ENCODE measurements around the gene APLNR. TPM values are rescaled to one million over a fixed set of nuclear protein-coding genes. Genes with fewer than 3 reads are reported as not detected.
A peak's percentile ranks its signal among the peaks of the same experiment; 100 is the strongest.

Gene APLNR
- total and polyA plus RNA-seq, 2 donors (not counting 3 experiments of a cell fraction or from before 2014, with no cell fraction given) = 0.04 to 0.38 TPM

- BruUV-seq (replicated peaks) = no TSS peak
- POLR2A ChIA-PET = no interaction called here
- Histone ChIP-seq H4K20me1 (replicated peaks; ENCODE audit: control insufficient read depth, extremely low read depth, insufficient read depth, low read length) (no peaks in the 10 kb centered on the region), H3K4me1 (ENCODE audit: control insufficient read depth, extremely low read depth, insufficient read depth, low read length) (no peaks in the 10 kb centered on the region), H3K27me3 (ENCODE audit: control insufficient read depth in 2 of 2, insufficient read depth in 2 of 2, low read length in 2 of 2) (peaks cover 0 to 2% of the 10 kb centered on the region in 2 experiments), H3K79me2 (ENCODE audit: control insufficient read depth, insufficient read depth, low read length) (no peaks in the 10 kb centered on the region), H3K9me3 (replicated peaks; ENCODE audit: control insufficient read depth, insufficient read depth, low read length) (no peaks in the 10 kb centered on the region), H3K36me3 (ENCODE audit: control insufficient read depth in 2 of 2, extremely low read depth in 1 of 2, insufficient read depth in 2 of 2, low read length in 2 of 2) (no peaks in the 10 kb centered on the region), H3K4me2 (ENCODE audit: insufficient read depth, low read length) (no peak overlapping the region), H3K9me1 (replicated peaks; ENCODE audit: control insufficient read depth, extremely low read depth, insufficient read depth, low read length) (no peaks in the 10 kb centered on the region), H2AFZ (ENCODE audit: low read depth, low read length) (peak overlapping the region; percentile 54), H3K4me3 (replicated peaks in 1 of 3; ENCODE audit: insufficient read depth in 1 of 3, low read depth in 1 of 3, low read length in 3 of 3) (no peak overlapping the region), H3K9ac (replicated peaks; ENCODE audit: extremely low read depth, insufficient read depth, low read length) (no peak overlapping the region), H3K27ac (ENCODE audit: insufficient read depth, low read depth, low read length) (no peak overlapping the region)
- peak; percentile 77 for DNase-seq (ENCODE audit: low read depth, low spot score)
- CTCF ChIA-PET = interaction anchor here (1.0 to 1.9 kb wide), 6 partner anchors 11 to 85 kb away, joined by 3 to 5 read pairs (median 3); no protein-coding TSS in a partner anchor
- TF ChIP-seq GATA2 (IDR thresholded peaks at IDR 0.05; ENCODE audit: insufficient read depth, insufficient read length, low read depth, low read length) (no peak), FOS (IDR thresholded peaks at IDR 0.05; ENCODE audit: borderline replicate concordance, insufficient read depth, low read length) (no peak), EZH2 (IDR thresholded peaks at IDR 0.05; ENCODE audit: borderline replicate concordance, low read depth, low read length, severe bottlenecking) (no peak), POLR2A (IDR thresholded peaks at IDR 0.05; ENCODE audit: low read depth, low read length) (no peak), JUN (IDR thresholded peaks at IDR 0.05; ENCODE audit: borderline replicate concordance, insufficient read depth, insufficient read length, low read depth) (no peak)
- TF ChIP-seq, protein P1, sequence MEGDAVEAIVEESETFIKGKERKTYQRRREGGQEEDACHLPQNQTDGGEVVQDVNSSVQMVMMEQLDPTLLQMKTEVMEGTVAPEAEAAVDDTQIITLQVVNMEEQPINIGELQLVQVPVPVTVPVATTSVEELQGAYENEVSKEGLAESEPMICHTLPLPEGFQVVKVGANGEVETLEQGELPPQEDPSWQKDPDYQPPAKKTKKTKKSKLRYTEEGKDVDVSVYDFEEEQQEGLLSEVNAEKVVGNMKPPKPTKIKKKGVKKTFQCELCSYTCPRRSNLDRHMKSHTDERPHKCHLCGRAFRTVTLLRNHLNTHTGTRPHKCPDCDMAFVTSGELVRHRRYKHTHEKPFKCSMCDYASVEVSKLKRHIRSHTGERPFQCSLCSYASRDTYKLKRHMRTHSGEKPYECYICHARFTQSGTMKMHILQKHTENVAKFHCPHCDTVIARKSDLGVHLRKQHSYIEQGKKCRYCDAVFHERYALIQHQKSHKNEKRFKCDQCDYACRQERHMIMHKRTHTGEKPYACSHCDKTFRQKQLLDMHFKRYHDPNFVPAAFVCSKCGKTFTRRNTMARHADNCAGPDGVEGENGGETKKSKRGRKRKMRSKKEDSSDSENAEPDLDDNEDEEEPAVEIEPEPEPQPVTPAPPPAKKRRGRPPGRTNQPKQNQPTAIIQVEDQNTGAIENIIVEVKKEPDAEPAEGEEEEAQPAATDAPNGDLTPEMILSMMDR (IDR thresholded peaks at IDR 0.05; ENCODE audit: extremely low read depth in 1 of 2, insufficient read depth in 1 of 2, low read depth in 1 of 2, low read length in 2 of 2) = no peak
- intact Hi-C loops (cut with micrococcal nuclease) (no loop called here), dilution Hi-C loops (cut with MboI; ENCODE audit: extremely low pct_ligation_motif_present, low sequenced_read_pairs) (no loop called here)
- FAIRE-seq = no peak
Measured at GRCh38 chr11:57260937-57261783, 24.1 kb upstream of the APLNR start.
